K562 (cell line): ENCODE measurements around the gene FADS1. TPM values are rescaled to one million over a fixed set of nuclear protein-coding genes. Genes with fewer than 3 reads are reported as not detected.

Experiments used
- DDX20 ChIP-seq: fragments of 450-650 bp; IDR thresholded peaks from 2 replicates; pipeline ENCODE4 v1.6.1; 2016; ENCODE audit warnings: missing genetic modification characterization, low read depth, mild to moderate bottlenecking, missing compliant biosample characterization, moderate library complexity
- DEAF1 ChIP-seq: fragments of 450-650 bp; formaldehyde crosslinking; IDR thresholded peaks from 2 replicates; pipeline ENCODE4 v1.4.0; 2020; ENCODE audit warnings: mild to moderate bottlenecking, moderate library complexity
- E2F1 ChIP-seq: sonication (generic); formaldehyde crosslinking; IDR thresholded peaks from 2 replicates; pipeline ENCODE4 v1.8.1; 2023; ENCODE audit warnings: mild to moderate bottlenecking, missing genetic modification reagents, moderate library complexity
- MEIS2 ChIP-seq: fragments of 450-650 bp; IDR thresholded peaks from 2 replicates; pipeline ENCODE4 v1.6.1; 2014; ENCODE audit warnings: mild to moderate bottlenecking; ENCODE audit not compliant: partially characterized antibody
- POLR3A ChIP-seq: IDR thresholded peaks from 2 replicates; pipeline ENCODE4 v1.6.1; 2011; ENCODE audit warnings: borderline replicate concordance, mild to moderate bottlenecking, moderate library complexity; ENCODE audit not compliant: insufficient read length, insufficient read depth; ENCODE audit errors: extremely low read depth
- RBBP5 ChIP-seq: fragments of 200-600 bp; sonication (generic); IDR thresholded peaks from 2 replicates; pipeline ENCODE4 v1.6.1; 2012; ENCODE audit warnings: borderline replicate concordance, mild to moderate bottlenecking, low read length, control low read depth, inconsistent platforms; ENCODE audit not compliant: insufficient read depth, poor library complexity, severe bottlenecking
- RBFOX2 ChIP-seq: fragments of 200-400 bp; formaldehyde crosslinking; IDR thresholded peaks from 2 replicates; pipeline ENCODE4 v1.6.1; 2017; ENCODE audit warnings: low read depth, mild to moderate bottlenecking, low read length, moderate library complexity
- RBM39 ChIP-seq: fragments of 200-400 bp; formaldehyde crosslinking; optimal IDR thresholded peaks from 2 replicates; pipeline ENCODE3; 2018; ENCODE audit warnings: low read depth, low read length
- RFX5 ChIP-seq: IDR thresholded peaks from 2 replicates; pipeline ENCODE4 v1.6.1; 2011; ENCODE audit warnings: low read depth, mild to moderate bottlenecking, improper control_type of control experiment, low read length
- SAFB2 ChIP-seq: fragments of 200-400 bp; formaldehyde crosslinking; IDR thresholded peaks from 2 replicates; pipeline ENCODE4 v1.6.1; 2018; ENCODE audit warnings: borderline replicate concordance, low read length, low read depth, moderate library complexity; ENCODE audit not compliant: severe bottlenecking
- TEAD4 ChIP-seq, 2 experiments: sonication (generic) in 1 of 2; formaldehyde crosslinking in 1 of 2; IDR thresholded peaks; 2 replicates each; pipeline versions ENCODE4 v1.6.1 to v1.8.0; 2012 to 2022; ENCODE audit warnings: borderline replicate concordance in 1 of 2, inconsistent platforms in 1 of 2, low read length in 1 of 2, mild to moderate bottlenecking in 1 of 2, missing genetic modification reagents in 1 of 2
- ZNF239 ChIP-seq: fragments of 250-450 bp; sonication (Bioruptor Pico); IDR thresholded peaks from 2 replicates; pipeline ENCODE4 v1.4.0; 2020; ENCODE audit warnings: mild to moderate bottlenecking
- ZNF280B ChIP-seq: fragments of 250-450 bp; sonication (Bioruptor Pico); IDR thresholded peaks from 2 replicates; pipeline ENCODE4 v1.5.1; 2021; ENCODE audit warnings: mild to moderate bottlenecking
- ZNF384 ChIP-seq: IDR thresholded peaks from 2 replicates; pipeline ENCODE4 v1.6.1; 2012; ENCODE audit warnings: low read depth, low read length, improper control_type of control experiment
- ZNF395 ChIP-seq: fragments of 200-800 bp; sonication (Bioruptor generic); IDR thresholded peaks from 2 replicates; pipeline ENCODE4 v1.6.1; 2017; ENCODE audit warnings: missing genetic modification characterization, missing compliant biosample characterization
- ZNF583 ChIP-seq: fragments of 250-450 bp; sonication (Bioruptor Pico); IDR thresholded peaks from 2 replicates; pipeline ENCODE4 v1.4.0; 2020
- ZNF830 ChIP-seq: fragments of 250-450 bp; sonication (Bioruptor Pico); IDR thresholded peaks from 2 replicates; pipeline ENCODE4 v1.5.0; 2021; ENCODE audit warnings: mild to moderate bottlenecking
- polyA plus RNA-seq, 8 experiments: library from polyadenylated mRNA; depleted of rRNA in 4 of 8; stranded (reverse) in 5 of 8; unstranded in 3 of 8; fragments of >200 nt; fragmentation: Nextera tagmentation in 2 of 8; fragmentation: Illumina TruSeq in 1 of 8; extraction: Ambion mirVana in 2 of 8; extraction: Trizol in 1 of 8; gene quantifications; 2 replicates each; pipeline versions ENCODE4 v1.2.1 to v1.2.3, GENCODE V29; 2011 to 2014; ENCODE audit warnings: inconsistent platforms in 1 of 8, missing spikeins in 1 of 8
- total RNA-seq, 7 experiments: library from RNA; depleted of rRNA in 6 of 7; stranded (reverse); fragments of >200 nt in 6 of 7; fragmentation: Illumina TruSeq in 2 of 7; extraction: Trizol in 2 of 7; gene quantifications; 2 replicates each; pipeline versions ENCODE4 v1.2.1 to v1.2.3, GENCODE V29; 2011 to 2021; ENCODE audit warnings: low replicate concordance in 1 of 7

The FADS1 gene
- total and polyA plus RNA-seq, 9 of the 15 experiments (the other 6 are each of a cell fraction or from before 2014, with no cell fraction given): 110 to 864 (median 364) TPM

GRCh38 chr11:61814958-61815789 lies 1.6 kb downstream of the FADS1 start (continued):
- TF ChIP-seq TEAD4 (IDR thresholded peaks at IDR 0.05; ENCODE audit: low read length): no peak
- no peak for TF ChIP-seq TEAD4 (CRISPR knock-in tag; IDR thresholded peaks at IDR 0.05; ENCODE audit: borderline replicate concordance)
- TF ChIP-seq DEAF1 (CRISPR knock-in tag): no peak
- TF ChIP-seq RBM39: no peak
- no peak; the same call in 1 of the 2 replicates for TF ChIP-seq ZNF830 (CRISPR knock-in tag)
- no peak for TF ChIP-seq SAFB2
- peak; percentile 87 for TF ChIP-seq RBFOX2
- no peak for TF ChIP-seq POLR3A
- TF ChIP-seq RFX5: no peak
- 0 out of 2 replicates have a peak, but pooled peaks have one; percentile 16 for TF ChIP-seq ZNF583
- peak; percentile 93 for TF ChIP-seq ZNF395
- peak; percentile 45; the same call in 1 of the 2 replicates for TF ChIP-seq E2F1
- TF ChIP-seq ZNF280B: no peak
- no peak for TF ChIP-seq RBBP5
- TF ChIP-seq ZNF384: no peak
- TF ChIP-seq ZNF239: no peak
- peak; percentile 96 for TF ChIP-seq MEIS2
- TF ChIP-seq DDX20: no peak
